Mucosa of stomach (tissue), 1 donor: ENCODE data around the gene TTLL9.

Experiments
- H3K27me3 ChIP-seq: one replicate; pipeline ENCODE4 v1.7.0; 2013; ENCODE audit warnings: mild to moderate bottlenecking, low read length; ENCODE audit not compliant: control insufficient read depth, insufficient read depth
- H3K36me3 ChIP-seq: one replicate; pipeline ENCODE4 v1.7.0; 2013; ENCODE audit warnings: low read length; ENCODE audit not compliant: control insufficient read depth, insufficient read depth
- H3K4me1 ChIP-seq: one replicate; pipeline ENCODE4 v1.7.0; 2013; ENCODE audit warnings: mild to moderate bottlenecking, low read length; ENCODE audit not compliant: control insufficient read depth, insufficient read depth
- H3K4me3 ChIP-seq: one replicate; pipeline ENCODE4 v1.7.0; 2013; ENCODE audit warnings: low read length
- H3K9ac ChIP-seq: one replicate; pipeline ENCODE4 v1.7.0; 2013; ENCODE audit warnings: mild to moderate bottlenecking, low read length, moderate library complexity
- H3K9me3 ChIP-seq: one replicate; pipeline ENCODE4 v1.7.0; 2013; ENCODE audit warnings: mild to moderate bottlenecking, low read length, moderate library complexity; ENCODE audit not compliant: control insufficient read depth
- donor health status: Pancreatic carcinoma.

The TTLL9 gene

GRCh38 chr20:31879143-31879987 lies 8.9 kb downstream of the TTLL9 start:
- H3K9ac ChIP-seq: peak overlapping the region; percentile 66

DNA sequence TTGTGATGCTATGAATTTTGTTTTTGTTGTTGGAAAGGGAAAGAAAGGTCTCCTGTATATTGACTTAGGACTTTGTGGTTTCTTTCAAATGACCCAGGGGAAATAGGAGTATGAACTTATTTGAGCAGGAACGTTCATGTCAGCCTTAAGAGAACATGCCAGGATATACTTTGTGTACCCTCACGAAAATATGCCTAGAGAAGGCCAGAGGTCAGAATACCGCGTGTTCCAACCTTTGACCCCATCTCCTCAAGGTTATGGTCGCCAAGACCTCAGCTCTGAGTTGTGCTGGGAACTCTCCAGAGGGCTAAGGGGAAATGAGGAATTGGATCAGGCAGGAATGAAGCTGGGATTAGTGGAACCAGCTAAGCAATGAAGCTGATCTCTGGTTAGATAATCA lies 11.5 kb downstream of the TTLL9 start:
- no peaks in the 10 kb centered on the region for H3K9me3 ChIP-seq
- no peak overlapping the region for H3K4me3 ChIP-seq
- H3K9ac ChIP-seq: no peak overlapping the region
- H3K4me1 ChIP-seq: no peaks in the 10 kb centered on the region
- no peaks in the 10 kb centered on the region for H3K36me3 ChIP-seq
- no peaks in the 10 kb centered on the region for H3K27me3 ChIP-seq

More at GRCh38 chr20:31879143-31879987, 8.9 kb downstream of the TTLL9 start:
- Histone ChIP-seq H3K9me3 (no peaks in the 10 kb centered on the region), H3K36me3 (no peaks in the 10 kb centered on the region), H3K4me3 (peak overlapping the region; percentile 82), H3K27me3 (no peaks in the 10 kb centered on the region), H3K4me1 (no peaks in the 10 kb centered on the region)

- Histone ChIP-seq H3K9ac (no peak overlapping the region), H3K4me1 (no peaks in the 10 kb centered on the region), H3K9me3 (no peaks in the 10 kb centered on the region), H3K4me3 (no peak overlapping the region), H3K36me3 (no peaks in the 10 kb centered on the region), H3K27me3 (no peaks in the 10 kb centered on the region)
These were observed 13.4 kb downstream of the TTLL9 start for GRCh38 chr20:31883829-31884228.

GRCh38 chr20:31890646-31891045 lies 20.2 kb downstream of the TTLL9 start:
- Histone ChIP-seq H3K36me3 (no peaks in the 10 kb centered on the region), H3K27me3 (no peaks in the 10 kb centered on the region), H3K4me1 (no peaks in the 10 kb centered on the region), H3K9ac (no peak overlapping the region), H3K9me3 (no peaks in the 10 kb centered on the region), H3K4me3 (no peak overlapping the region)

GRCh38 chr20:31894980-31895675 lies 24.7 kb downstream of the TTLL9 start:
- Histone ChIP-seq H3K36me3 (no peaks in the 10 kb centered on the region), H3K9me3 (no peaks in the 10 kb centered on the region), H3K4me1 (no peaks in the 10 kb centered on the region), H3K27me3 (no peaks in the 10 kb centered on the region), H3K4me3 (no peak overlapping the region), H3K9ac (no peak overlapping the region)

GRCh38 chr20:31896049-31896448 lies 25.6 kb downstream of the TTLL9 start:
- Histone ChIP-seq H3K9ac (no peak overlapping the region), H3K9me3 (no peaks in the 10 kb centered on the region), H3K36me3 (no peaks in the 10 kb centered on the region), H3K4me3 (no peak overlapping the region), H3K27me3 (no peaks in the 10 kb centered on the region), H3K4me1 (no peaks in the 10 kb centered on the region)

GRCh38 chr20:31897541-31897940 lies 27.1 kb downstream of the TTLL9 start:
- Histone ChIP-seq H3K4me3 (no peak overlapping the region), H3K9me3 (no peaks in the 10 kb centered on the region), H3K27me3 (no peaks in the 10 kb centered on the region), H3K36me3 (no peaks in the 10 kb centered on the region), H3K9ac (no peak overlapping the region), H3K4me1 (no peaks in the 10 kb centered on the region)

DNA sequence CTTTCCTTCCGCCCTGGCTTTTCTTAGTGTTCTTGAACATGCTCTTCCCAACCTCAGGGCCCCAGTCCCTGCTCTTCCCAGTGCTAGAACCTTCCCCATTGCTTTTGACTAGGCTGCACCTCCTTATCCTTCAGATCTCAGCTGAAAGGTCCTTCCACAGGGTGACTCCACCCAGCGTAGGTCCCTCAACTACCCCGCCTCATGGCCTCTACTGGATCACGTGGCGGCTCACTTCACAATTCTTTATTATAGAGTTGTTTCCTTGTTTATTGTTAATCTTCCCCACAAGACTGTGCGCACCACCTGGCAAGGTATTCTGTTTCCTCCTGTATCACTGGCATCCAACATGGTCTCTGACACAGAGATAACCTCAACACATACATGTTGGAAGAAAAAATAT lies 31.2 kb downstream of the TTLL9 start:
- Histone ChIP-seq H3K4me3 (no peak overlapping the region), H3K36me3 (no peaks in the 10 kb centered on the region), H3K9ac (no peak overlapping the region), H3K9me3 (no peaks in the 10 kb centered on the region), H3K4me1 (no peaks in the 10 kb centered on the region), H3K27me3 (no peaks in the 10 kb centered on the region)

GRCh38 chr20:31903627-31904386 lies 33.4 kb downstream of the TTLL9 start:
- Histone ChIP-seq H3K9ac (no peak overlapping the region), H3K4me3 (no peak overlapping the region), H3K36me3 (no peaks in the 10 kb centered on the region), H3K27me3 (no peaks in the 10 kb centered on the region), H3K4me1 (no peaks in the 10 kb centered on the region), H3K9me3 (no peaks in the 10 kb centered on the region)

- Histone ChIP-seq H3K4me1 (no peaks in the 10 kb centered on the region), H3K27me3 (no peaks in the 10 kb centered on the region), H3K36me3 (no peaks in the 10 kb centered on the region), H3K9me3 (no peaks in the 10 kb centered on the region), H3K9ac (no peak overlapping the region), H3K4me3 (no peak overlapping the region)
These were observed 35.6 kb downstream of the TTLL9 start for GRCh38 chr20:31906001-31906400.

GRCh38 chr20:31907046-31907445 lies 36.6 kb downstream of the TTLL9 start:
- Histone ChIP-seq H3K4me3 (no peak overlapping the region), H3K9ac (no peak overlapping the region), H3K4me1 (no peaks in the 10 kb centered on the region), H3K9me3 (no peaks in the 10 kb centered on the region), H3K36me3 (no peaks in the 10 kb centered on the region), H3K27me3 (no peaks in the 10 kb centered on the region)

DNA sequence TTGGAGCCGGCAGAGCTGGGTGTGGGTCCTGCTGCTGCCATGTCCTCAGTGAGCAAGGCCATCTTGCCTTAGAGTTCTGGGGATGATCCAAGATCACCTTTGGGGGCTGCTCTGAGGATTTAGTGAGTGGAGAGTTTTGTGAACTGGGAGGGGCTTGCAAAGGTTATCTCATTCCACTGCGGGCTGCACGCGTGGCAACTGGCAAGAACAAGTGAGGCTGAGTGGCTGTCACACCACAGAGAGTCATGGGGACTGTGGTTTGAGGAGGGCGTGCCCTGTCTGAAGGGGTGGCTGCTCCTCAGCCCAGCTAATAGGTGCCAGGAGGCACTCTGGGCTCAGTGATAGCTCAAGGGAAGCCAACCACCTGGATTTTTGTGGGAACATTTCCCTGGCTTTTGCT lies 37.6 kb downstream of the TTLL9 start:
- Histone ChIP-seq H3K9me3 (no peaks in the 10 kb centered on the region), H3K4me1 (no peaks in the 10 kb centered on the region), H3K36me3 (no peaks in the 10 kb centered on the region), H3K27me3 (no peaks in the 10 kb centered on the region), H3K9ac (no peak overlapping the region), H3K4me3 (no peak overlapping the region)
